PFSK-1 (cell line): ENCODE data around the gene GASK1A.

Source experiments
- FOXP2 ChIP-seq: optimal IDR thresholded peaks from 2 replicates; pipeline ENCODE3; 2011; ENCODE audit warnings: borderline replicate concordance, control low read depth, inconsistent platforms; ENCODE audit not compliant: insufficient read depth; ENCODE audit errors: extremely low read length, extremely low read depth
- POLR2AphosphoS5 ChIP-seq: IDR thresholded peaks from 2 replicates; pipeline ENCODE4 v1.6.1; 2012; ENCODE audit warnings: low read depth, mild to moderate bottlenecking, control low read depth, low read length, moderate library complexity
- REST ChIP-seq, 2 experiments: IDR thresholded peaks; 2 replicates each; pipeline versions ENCODE4 v1.6.1 to v1.8.0; 2011 to 2012; ENCODE audit warnings: low read depth in 2 of 2, low read length in 2 of 2, control low read depth in 1 of 2, inconsistent platforms in 1 of 2, mild to moderate bottlenecking in 1 of 2, moderate library complexity in 1 of 2; ENCODE audit not compliant: insufficient read depth in 1 of 2
- SIN3A ChIP-seq: IDR thresholded peaks from 2 replicates; pipeline ENCODE4 v1.6.1; 2012; ENCODE audit warnings: mild to moderate bottlenecking, low read length, moderate library complexity, borderline replicate concordance; ENCODE audit not compliant: insufficient read depth
- TAF1 ChIP-seq: IDR thresholded peaks from 2 replicates; pipeline ENCODE4 v1.6.1; 2012; ENCODE audit warnings: low read length, control low read depth, borderline replicate concordance; ENCODE audit not compliant: insufficient read depth

GASK1A gene

GRCh38 chr3:42960282-42960681 lies 18.8 kb upstream of the GASK1A start:
- peak in 1 of 2 experiments; percentile 89; a peak in 3 of 4 replicates for TF ChIP-seq REST (IDR thresholded peaks at IDR 0.05; ENCODE audit: insufficient read depth in 1 of 2, low read depth in 2 of 2, low read length in 2 of 2)
- no peak for TF ChIP-seq TAF1

DNA sequence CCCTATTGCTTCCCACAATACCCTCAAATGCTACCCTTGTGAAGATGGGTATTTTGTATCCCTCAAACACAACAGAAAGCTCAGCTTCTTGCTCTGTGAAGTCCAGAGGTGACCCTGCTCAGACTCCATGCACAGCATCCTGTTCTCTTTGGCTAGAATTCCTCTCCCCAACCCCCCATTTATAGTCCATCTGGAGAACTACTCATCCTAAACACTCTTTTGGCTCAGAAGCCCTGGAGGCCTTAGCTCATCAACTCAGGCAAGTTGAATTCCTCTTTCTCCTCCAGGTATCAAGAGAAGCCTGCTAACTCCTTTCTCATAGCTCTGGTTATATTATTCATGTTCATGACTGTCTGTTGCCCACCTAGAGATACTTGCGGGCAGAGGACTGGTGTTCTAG lies 18.3 kb upstream of the GASK1A start:
- no peak for TF ChIP-seq REST (IDR thresholded peaks at IDR 0.05; ENCODE audit: insufficient read depth in 1 of 2, low read depth in 2 of 2, low read length in 2 of 2)
- TF ChIP-seq TAF1: no peak
- TF ChIP-seq FOXP2: no peak
- TF ChIP-seq SIN3A: no peak

DNA sequence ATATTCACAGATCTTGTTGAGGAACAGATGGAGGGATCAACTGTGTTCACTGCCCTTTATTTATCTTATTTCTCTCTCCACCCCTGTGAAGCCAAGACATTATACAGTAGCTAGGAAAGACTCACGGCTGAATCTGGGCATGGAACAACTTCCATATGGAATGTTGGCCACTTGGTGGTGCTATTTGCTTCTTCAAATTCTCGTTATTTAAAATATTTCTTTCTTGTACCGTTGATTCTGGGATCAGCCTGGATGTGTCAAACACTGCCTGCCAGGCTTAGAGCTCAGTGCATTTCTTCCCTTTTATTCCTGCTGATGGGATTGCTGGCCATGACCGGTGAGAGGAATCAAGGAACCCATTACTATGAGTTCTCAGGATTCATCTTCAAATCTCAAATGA lies 17.5 kb upstream of the GASK1A start:
- TF ChIP-seq REST (IDR thresholded peaks at IDR 0.05; ENCODE audit: insufficient read depth in 1 of 2, low read depth in 2 of 2, low read length in 2 of 2): no peak
- TF ChIP-seq SIN3A: no peak
- TF ChIP-seq FOXP2: no peak
- TF ChIP-seq POLR2AphosphoS5: no peak
- no peak for TF ChIP-seq TAF1

GRCh38 chr3:42963269-42963668 lies 15.8 kb upstream of the GASK1A start:
- TF ChIP-seq SIN3A: no peak
- TF ChIP-seq REST (IDR thresholded peaks at IDR 0.05; ENCODE audit: insufficient read depth in 1 of 2, low read depth in 2 of 2, low read length in 2 of 2): no peak
- TF ChIP-seq TAF1: no peak
- no peak for TF ChIP-seq FOXP2
- TF ChIP-seq POLR2AphosphoS5: no peak

DNA sequence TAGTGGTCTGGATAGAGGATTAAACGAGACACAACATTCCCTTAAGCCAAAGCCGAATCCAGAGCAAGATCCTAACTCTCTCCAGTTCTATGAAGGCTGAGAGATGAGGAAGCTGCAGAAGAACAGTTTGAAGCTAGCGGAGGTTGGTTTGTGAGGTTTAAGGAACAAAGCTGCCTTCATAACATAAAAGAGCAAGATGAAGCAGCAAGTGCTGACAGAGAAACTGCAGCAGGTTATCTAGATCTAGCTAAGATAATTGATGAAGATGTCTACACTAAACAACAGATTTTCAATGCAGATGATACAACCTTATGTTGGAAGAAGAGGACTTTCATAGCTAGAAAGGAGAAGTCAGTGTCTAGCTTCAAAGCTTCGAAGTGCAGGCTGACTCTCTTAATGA lies 14.8 kb upstream of the GASK1A start:
- TF ChIP-seq FOXP2 (no peak), REST (IDR thresholded peaks at IDR 0.05; ENCODE audit: insufficient read depth in 1 of 2, low read depth in 2 of 2, low read length in 2 of 2) (no peak), TAF1 (no peak), POLR2AphosphoS5 (no peak), SIN3A (no peak)
